Measurements from ENCODE around the gene INCA1.
"Not testable (repeated sequence)": the region's sequence is repeated elsewhere in the genome, so short reads cannot be mapped to it uniquely, and the experiment has no call there.

The INCA1 gene

GRCh38 chr17:4997302-4998026, at the start of gene INCA1, which contains the start of gene KIF1C:
Gene INCA1 (minus strand): TSS chr17:4997522. CDS start chr17:4994437, 3,085 bp downstream.
Gene KIF1C (plus strand): TSS chr17:4997950. CDS start chr17:5000247, 2,297 bp downstream.
- peak within 1 kb of the TSS; percentile 83 for H3K9ac ChIP-seq (ENCODE audit: low read depth, low read length)
- 0 out of 2 replicates have a peak, but pooled peaks cover 7% of the 10 kb centered on the region for H3K4me1 ChIP-seq (ENCODE audit: insufficient read depth, low read length)
- H3K9me3 ChIP-seq (ENCODE audit: control insufficient read depth, insufficient read depth, low read length) = no peaks in the 10 kb centered on the region
- H3K36me3 ChIP-seq (ENCODE audit: insufficient read depth, low read length) = peaks cover 4% of the 10 kb centered on the region; the same call in 1 of the 2 replicates

DNA sequence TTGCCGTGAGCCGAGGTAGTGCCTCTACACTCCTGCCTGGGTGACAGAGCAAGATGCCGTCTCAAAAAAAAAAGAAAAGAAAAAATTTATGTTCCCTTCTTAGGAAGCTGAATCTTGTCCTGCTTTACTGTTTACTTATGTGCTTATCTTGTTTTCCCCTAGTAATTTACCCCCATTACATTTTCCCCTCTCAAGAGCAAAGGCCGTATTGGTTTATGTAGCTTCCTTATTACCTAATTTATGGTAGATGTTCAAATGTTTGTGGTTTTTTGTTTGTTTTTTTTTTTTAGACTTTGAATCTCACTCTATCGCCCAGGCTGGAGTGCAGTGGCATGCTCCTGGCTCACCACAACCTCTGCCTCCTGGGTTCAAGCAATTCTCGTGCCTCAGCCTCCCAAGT, 48.2 kb upstream of the INCA1 start:
- no peak overlapping the region for H3K9ac ChIP-seq (ENCODE audit: low read depth, low read length)
- no peaks in the 10 kb centered on the region for H3K36me3 ChIP-seq (ENCODE audit: insufficient read depth, low read length)
- H3K9me3 ChIP-seq (ENCODE audit: control insufficient read depth, insufficient read depth, low read length) = no peaks in the 10 kb centered on the region
- H3K4me1 ChIP-seq (ENCODE audit: insufficient read depth, low read length) = no peaks in the 10 kb centered on the region

DNA sequence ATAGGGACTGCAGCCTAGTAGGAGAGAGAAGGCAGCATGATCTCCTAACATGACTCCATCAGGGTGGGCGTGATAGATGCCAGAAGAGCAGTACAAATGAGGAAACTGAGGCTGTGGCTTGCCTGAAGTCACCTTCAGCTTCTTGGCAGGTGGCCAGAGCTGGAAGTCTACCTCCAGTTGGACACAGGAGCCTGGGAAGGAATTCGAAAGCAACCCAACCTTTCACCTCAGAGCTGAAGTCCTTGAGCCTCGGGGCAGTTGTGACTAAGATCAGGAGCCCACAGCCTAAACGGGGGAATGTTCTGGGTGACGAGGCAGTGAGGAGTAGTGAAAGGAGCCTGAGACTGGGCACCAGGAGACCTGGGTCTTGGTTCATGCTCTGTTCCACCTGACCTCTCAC, 47.3 kb upstream of the INCA1 start:
- Histone ChIP-seq H3K9me3 (ENCODE audit: control insufficient read depth, insufficient read depth, low read length) (no peaks in the 10 kb centered on the region), H3K4me1 (ENCODE audit: insufficient read depth, low read length) (no peaks in the 10 kb centered on the region), H3K36me3 (ENCODE audit: insufficient read depth, low read length) (no peaks in the 10 kb centered on the region), H3K9ac (ENCODE audit: low read depth, low read length) (no peak overlapping the region)

GRCh38 chr17:5043524-5043923, 46.2 kb upstream of the INCA1 start:
- Histone ChIP-seq H3K36me3 (ENCODE audit: insufficient read depth, low read length) (no peaks in the 10 kb centered on the region), H3K9me3 (ENCODE audit: control insufficient read depth, insufficient read depth, low read length) (no peaks in the 10 kb centered on the region), H3K4me1 (ENCODE audit: insufficient read depth, low read length) (no peaks in the 10 kb centered on the region), H3K9ac (ENCODE audit: low read depth, low read length) (no peak overlapping the region)

GRCh38 chr17:5042157-5043022, 45.1 kb upstream of the INCA1 start:
- Histone ChIP-seq H3K4me1 (ENCODE audit: insufficient read depth, low read length) (no peaks in the 10 kb centered on the region), H3K9ac (ENCODE audit: low read depth, low read length) (no peak overlapping the region), H3K9me3 (ENCODE audit: control insufficient read depth, insufficient read depth, low read length) (no peaks in the 10 kb centered on the region), H3K36me3 (ENCODE audit: insufficient read depth, low read length) (no peaks in the 10 kb centered on the region)

DNA sequence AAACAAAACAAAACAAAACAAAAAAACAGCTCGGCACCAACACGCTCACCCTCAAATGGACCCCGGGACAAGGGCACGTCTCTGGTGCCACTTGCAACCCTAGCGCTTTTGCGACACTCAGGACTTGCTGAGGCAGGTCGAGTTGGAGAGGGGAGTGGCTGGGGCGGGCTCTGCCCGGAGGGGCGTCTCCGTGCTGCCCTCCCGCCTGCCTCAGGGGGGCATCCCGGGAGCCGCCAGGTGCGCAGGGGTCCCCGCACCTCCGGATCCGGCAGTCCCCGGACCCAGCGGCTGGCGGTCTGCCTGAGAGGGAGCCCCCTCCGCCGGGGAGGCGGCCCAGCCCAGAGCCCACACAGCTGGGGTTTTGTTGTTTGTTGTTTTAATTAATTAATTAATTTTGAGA, 38.0 kb upstream of the INCA1 start, which contains the start of gene SLC52A1:
Gene SLC52A1 (minus strand): TSS at position 112 of the 400 bp plus-strand sequence. CDS start 820 bp downstream, outside the sequence.
- H3K9me3 ChIP-seq (ENCODE audit: control insufficient read depth, insufficient read depth, low read length) = no peaks in the 10 kb centered on the region

DNA sequence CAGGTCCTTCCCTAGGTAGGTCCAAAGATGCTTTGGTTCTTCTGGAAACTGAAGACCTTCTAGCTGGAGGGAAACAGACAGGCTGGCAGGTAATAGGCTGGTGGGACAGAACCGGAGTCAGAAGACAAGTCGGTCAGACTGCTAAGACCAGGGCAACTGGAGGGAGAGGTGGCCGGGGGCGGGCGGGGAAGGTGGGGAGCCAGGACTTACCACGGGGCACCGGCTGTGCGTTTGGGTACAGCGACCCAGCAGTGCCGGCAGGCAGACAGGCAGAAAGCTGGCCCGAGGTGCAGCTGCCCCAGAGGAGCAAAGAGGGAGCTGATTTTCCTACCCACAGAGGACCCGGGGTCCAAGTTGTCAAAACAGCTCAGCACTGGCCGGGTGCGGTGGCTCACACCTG, 37.3 kb upstream of the INCA1 start:
- H3K36me3 ChIP-seq (ENCODE audit: insufficient read depth, low read length) = no peaks in the 10 kb centered on the region
- H3K4me1 ChIP-seq (ENCODE audit: insufficient read depth, low read length) = no peaks in the 10 kb centered on the region
- H3K9ac ChIP-seq (ENCODE audit: low read depth, low read length) = peak overlapping the region; percentile 71; the same call in 1 of the 2 replicates
- no peaks in the 10 kb centered on the region for H3K9me3 ChIP-seq (ENCODE audit: control insufficient read depth, insufficient read depth, low read length)

More for the DNA sequence above, 38.0 kb upstream of the INCA1 start, which contains the start of gene SLC52A1:
- Histone ChIP-seq H3K4me1 (ENCODE audit: insufficient read depth, low read length) (no peaks in the 10 kb centered on the region), H3K36me3 (ENCODE audit: insufficient read depth, low read length) (no peaks in the 10 kb centered on the region), H3K9ac (ENCODE audit: low read depth, low read length) (peak within 1 kb of the TSS; percentile 71; the same call in 1 of the 2 replicates)

DNA sequence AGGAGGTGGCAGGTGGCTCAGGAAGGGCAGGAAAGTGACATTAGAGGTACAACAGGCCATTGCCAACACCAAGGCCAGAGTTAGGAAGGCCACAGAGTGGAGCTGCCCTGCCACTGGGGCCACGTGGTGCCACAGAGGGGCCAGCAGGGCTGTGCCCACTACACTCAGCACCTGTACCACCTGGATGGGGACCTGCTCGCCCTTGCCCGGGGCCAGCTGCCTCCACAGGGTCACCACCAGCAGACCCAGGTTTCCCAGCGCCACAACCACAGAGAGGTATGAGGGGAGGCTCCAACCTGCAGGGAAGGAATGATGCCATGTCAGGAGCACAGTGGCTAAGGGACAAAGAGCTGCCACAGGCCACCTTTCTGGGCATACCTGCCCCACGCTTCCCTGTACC, 36.7 kb upstream of the INCA1 start:
- H3K9ac ChIP-seq (ENCODE audit: low read depth, low read length) = peak overlapping the region; percentile 21; the same call in 1 of the 2 replicates
- no peaks in the 10 kb centered on the region for H3K9me3 ChIP-seq (ENCODE audit: control insufficient read depth, insufficient read depth, low read length)
- H3K4me1 ChIP-seq (ENCODE audit: insufficient read depth, low read length) = no peaks in the 10 kb centered on the region
- no peaks in the 10 kb centered on the region for H3K36me3 ChIP-seq (ENCODE audit: insufficient read depth, low read length)

DNA sequence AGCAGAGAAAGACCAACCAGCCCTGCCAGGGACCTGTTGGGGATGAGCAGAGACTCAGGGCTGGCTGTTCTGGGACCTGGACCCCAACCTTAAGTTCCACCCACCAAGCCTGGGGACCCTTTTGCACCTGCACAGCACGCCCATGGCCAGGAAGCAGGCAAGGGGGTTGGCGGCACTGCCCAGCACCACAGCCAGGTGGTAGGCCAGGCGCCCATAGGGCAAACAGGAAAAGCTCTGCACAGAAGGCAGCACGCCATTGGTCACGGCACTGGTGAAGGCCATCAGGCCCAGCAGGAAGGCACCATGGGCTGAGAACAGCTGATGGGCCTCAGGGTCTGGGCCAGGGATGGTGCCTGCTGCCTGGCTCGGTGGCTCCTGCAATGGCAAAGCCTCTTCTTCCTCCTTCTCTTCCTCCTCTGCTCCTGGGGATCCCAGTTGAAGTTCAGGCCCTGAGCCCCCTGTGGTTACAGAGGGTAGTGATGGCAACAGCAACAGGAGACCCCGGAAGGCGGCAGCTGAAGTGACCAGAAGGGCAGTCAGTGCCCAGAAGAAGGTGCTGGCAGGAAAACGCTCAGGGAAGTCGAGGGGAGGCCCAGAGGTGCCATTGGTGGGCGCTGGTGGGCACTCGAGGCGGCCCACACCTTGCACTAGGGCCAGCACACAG, 36.2 kb upstream of the INCA1 start:
- Histone ChIP-seq H3K4me1 (ENCODE audit: insufficient read depth, low read length) (no peaks in the 10 kb centered on the region), H3K9me3 (ENCODE audit: control insufficient read depth, insufficient read depth, low read length) (no peaks in the 10 kb centered on the region), H3K9ac (ENCODE audit: low read depth, low read length) (no peak overlapping the region), H3K36me3 (ENCODE audit: insufficient read depth, low read length) (no peaks in the 10 kb centered on the region)

DNA sequence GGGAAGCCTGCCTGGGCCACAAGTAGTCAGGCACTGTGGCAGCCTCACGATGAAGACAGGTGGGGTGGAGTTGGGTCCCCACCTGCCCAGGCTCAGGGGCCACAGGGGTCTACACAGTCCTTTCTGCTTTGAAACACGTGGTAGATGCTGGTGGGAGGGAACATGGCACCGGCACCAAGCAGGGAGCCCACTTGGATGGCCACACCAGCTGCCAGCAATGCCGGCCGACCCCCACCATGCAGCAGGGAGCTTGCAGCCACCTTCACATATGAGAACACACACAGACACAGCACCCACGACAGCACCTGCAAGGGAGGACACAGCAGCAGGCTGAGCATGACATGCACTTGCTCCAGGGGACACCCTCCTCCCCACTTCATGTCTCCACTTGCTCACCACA, 35.5 kb upstream of the INCA1 start:
- Histone ChIP-seq H3K9me3 (ENCODE audit: control insufficient read depth, insufficient read depth, low read length) (no peaks in the 10 kb centered on the region), H3K4me1 (ENCODE audit: insufficient read depth, low read length) (no peaks in the 10 kb centered on the region), H3K36me3 (ENCODE audit: insufficient read depth, low read length) (no peaks in the 10 kb centered on the region), H3K9ac (ENCODE audit: low read depth, low read length) (no peak overlapping the region)

GRCh38 chr17:5031365-5032082, 34.2 kb upstream of the INCA1 start:
- Histone ChIP-seq H3K36me3 (ENCODE audit: insufficient read depth, low read length) (no peaks in the 10 kb centered on the region), H3K9ac (ENCODE audit: low read depth, low read length) (peak overlapping the region; percentile 58), H3K9me3 (ENCODE audit: control insufficient read depth, insufficient read depth, low read length) (no peaks in the 10 kb centered on the region), H3K4me1 (ENCODE audit: insufficient read depth, low read length) (no peaks in the 10 kb centered on the region)

- H3K9ac ChIP-seq (ENCODE audit: low read depth, low read length); H3K36me3 ChIP-seq (ENCODE audit: insufficient read depth, low read length); H3K4me1 ChIP-seq (ENCODE audit: insufficient read depth, low read length); H3K9me3 ChIP-seq (ENCODE audit: control insufficient read depth, insufficient read depth, low read length): not testable (repeated sequence)
Observed at GRCh38 chr17:5030168-5030567, 32.8 kb upstream of the INCA1 start.

DNA sequence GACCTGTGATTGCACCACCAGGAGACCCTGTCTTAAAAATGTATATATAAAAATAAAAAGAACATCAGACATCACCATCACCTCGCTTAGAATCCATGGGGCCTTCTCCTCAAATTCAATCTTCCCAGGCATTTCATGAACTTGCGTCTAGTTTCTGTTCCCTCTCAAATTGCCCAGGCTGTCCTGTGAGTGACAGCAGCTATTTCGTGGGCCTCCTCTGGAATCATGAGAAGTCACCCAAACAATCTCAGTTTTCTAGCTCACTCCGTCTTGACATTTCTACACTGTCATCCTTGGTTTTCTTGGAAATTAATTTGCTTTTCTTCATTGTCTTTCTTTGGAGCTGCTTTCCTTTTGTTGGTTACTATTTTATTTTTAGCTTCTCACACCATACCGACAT, 30.6 kb upstream of the INCA1 start:
- Histone ChIP-seq H3K9ac (ENCODE audit: low read depth, low read length) (no peak overlapping the region), H3K36me3 (ENCODE audit: insufficient read depth, low read length) (no peaks in the 10 kb centered on the region), H3K9me3 (ENCODE audit: control insufficient read depth, insufficient read depth, low read length) (no peaks in the 10 kb centered on the region), H3K4me1 (ENCODE audit: insufficient read depth, low read length) (no peaks in the 10 kb centered on the region)

- Histone ChIP-seq H3K4me1 (ENCODE audit: insufficient read depth, low read length) (no peaks in the 10 kb centered on the region), H3K9me3 (ENCODE audit: control insufficient read depth, insufficient read depth, low read length) (no peaks in the 10 kb centered on the region), H3K9ac (ENCODE audit: low read depth, low read length) (no peak overlapping the region), H3K36me3 (ENCODE audit: insufficient read depth, low read length) (no peaks in the 10 kb centered on the region)
Observed at GRCh38 chr17:5027299-5027698, 30.0 kb upstream of the INCA1 start.

Data from ES-I3 (cell line).